NAMALWA (cell line): ENCODE results near the gene NGLY1.

ENCODE experiments used
- DNase-seq: peaks from one replicate; pipeline ENCODE4 v3.0.0-alpha.2; 2015; ENCODE audit warnings: low spot score

The NGLY1 gene

GRCh38 chr3:25708036-25708435, 75.2 kb downstream of the NGLY1 start:
- DNase-seq = no peak

- no peak for DNase-seq
Observed at GRCh38 chr3:25707268-25707926, 75.8 kb downstream of the NGLY1 start.

- DNase-seq = no peak
Observed at GRCh38 chr3:25706213-25706612, 77.0 kb downstream of the NGLY1 start.

DNA sequence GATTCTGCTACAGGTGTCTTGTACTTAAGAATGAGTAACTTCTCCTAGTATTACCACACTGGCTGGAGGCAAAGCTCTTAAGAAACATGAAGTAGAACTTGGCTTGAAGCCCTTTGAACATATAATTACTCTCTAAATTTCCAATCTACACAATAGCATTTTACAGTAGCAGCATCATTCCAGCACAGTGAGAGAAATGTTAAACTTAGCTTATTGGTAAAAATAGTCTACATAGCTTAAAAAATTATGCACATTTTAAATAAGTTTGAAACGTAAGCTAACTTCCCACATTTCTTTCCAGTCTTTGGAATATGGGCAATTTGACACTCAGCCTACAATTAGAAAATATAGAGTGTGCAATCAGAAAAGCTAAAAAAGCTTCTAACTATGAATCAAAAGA, 85.7 kb downstream of the NGLY1 start:
- DNase-seq = no peak

DNA sequence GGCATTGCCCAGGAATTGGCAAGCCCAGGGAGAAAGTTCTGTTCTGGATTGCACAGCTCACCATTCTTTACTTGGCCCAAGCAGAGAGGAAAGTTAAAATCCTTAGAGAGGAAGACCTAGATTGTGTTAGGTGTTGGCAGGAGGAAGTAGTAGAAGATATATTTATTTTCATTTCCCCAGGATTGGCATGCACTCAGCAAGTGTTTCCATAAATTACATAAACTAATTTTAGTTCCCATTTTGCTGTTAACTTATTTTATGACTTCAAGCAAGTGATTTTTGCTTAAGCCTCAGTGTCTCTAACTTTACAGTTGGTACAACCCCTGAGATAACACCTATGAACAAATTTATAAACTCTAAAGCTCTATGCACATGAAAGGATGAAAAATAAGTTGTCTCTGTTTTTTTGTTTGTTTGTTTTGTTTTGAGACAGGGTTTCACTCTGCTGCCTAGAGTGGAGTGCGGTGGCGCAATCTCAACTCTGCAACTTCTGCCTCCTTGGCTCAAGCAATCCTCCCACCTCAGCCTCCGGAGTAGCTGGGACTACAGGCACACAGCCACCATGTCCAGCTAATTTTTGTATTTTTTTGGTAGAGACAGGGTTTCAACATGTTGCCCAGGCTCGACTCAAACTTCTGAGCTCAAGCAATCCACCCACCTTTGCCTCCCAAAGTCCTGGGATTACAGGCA, 87.4 kb downstream of the NGLY1 start:
- no peak for DNase-seq

DNA sequence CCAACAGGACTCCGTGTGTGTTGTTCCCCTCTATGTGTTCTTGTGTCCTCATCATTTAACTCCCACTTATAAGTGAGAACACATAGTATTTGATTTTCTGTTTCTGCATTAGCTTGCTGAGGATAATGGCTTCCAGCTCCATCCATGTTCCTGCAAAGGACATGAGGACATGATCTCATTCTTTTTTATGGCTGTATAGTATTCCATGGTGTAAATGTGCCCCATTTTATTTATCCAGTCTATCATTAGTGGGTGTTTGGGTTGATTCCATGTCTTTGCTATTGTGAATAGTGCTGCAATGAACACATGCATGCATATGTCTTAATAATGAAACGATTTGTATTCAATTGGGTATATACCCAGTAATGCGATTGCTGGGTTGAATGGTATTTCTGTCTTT, 90.0 kb downstream of the NGLY1 start:
- DNase-seq = no peak

DNA sequence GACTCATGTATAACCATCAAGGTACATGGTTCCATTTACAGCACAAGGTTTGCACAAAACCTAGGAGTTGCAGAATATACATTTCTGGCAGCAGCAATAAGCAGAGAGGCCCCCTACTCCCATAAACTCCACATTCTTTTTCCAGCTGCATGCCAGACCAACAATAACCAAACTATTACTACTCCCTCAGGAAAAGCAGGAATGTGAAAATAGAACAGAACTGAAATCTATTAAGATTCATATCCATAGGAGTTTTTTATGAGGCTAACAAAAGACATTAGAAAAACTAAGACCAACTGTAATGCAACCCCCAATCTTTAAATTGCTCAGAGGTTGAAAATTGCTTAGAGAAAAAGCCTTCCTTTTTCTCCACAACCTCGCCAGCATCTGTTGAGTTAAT, 90.9 kb downstream of the NGLY1 start:
- DNase-seq = no peak

DNA sequence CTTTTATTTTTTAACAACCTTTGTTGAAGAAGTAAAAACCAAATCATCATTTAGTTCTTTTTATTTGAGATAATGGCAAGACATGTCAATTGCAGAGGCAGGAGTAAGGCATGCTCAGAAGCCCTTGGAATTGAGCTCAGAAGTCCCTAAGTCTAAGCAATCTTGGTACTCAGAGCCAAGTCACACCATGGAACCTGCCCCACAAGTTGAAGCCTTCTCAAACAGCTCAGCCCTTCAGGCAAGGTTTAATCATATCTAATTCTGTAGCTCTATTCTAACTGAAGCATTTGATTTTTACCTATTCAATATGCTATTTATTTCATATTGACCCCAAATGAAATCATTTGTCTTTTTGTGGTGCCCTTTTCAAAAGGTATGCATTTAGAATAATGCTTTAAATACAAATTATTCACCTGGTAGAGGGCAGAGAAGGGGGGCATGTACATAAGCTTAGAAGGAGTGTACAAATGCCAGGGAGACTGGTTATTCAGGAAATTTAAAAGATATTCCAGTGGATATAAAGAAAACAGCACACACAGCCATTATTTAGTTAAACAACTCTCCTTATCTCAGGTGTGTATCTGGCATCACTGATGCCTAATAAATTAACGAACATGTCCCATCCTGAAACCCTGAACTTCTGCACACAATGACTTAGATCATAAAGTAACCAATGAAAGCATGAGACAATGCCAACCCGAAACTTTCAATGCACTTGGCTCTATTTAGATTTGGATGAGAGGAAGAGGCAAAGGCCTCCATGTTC, 92.3 kb downstream of the NGLY1 start:
- no peak for DNase-seq

- DNase-seq = no peak
Observed at GRCh38 chr3:25689226-25689625, 94.0 kb downstream of the NGLY1 start.

DNA sequence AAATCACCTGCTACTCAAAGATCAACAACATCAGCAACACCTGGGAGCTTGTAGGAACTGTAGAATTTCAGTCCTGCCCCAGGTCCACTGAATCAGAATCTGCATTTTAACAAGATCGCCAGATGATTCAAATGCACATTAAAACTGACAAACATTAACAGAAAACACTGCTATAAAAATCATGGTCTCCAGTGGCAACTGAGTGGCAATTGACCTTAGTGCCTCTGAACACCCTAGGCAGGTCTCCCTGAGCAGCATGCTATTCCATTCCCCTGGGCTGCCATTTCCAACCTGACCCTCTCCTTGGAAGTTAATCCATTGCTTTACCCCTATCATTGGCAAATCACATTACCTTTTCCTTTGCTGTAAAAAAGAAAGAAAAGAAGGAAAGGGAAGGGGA, 95.5 kb downstream of the NGLY1 start:
- DNase-seq = no peak

- no peak for DNase-seq
Observed at GRCh38 chr3:25686766-25687165, 96.5 kb downstream of the NGLY1 start.

DNA sequence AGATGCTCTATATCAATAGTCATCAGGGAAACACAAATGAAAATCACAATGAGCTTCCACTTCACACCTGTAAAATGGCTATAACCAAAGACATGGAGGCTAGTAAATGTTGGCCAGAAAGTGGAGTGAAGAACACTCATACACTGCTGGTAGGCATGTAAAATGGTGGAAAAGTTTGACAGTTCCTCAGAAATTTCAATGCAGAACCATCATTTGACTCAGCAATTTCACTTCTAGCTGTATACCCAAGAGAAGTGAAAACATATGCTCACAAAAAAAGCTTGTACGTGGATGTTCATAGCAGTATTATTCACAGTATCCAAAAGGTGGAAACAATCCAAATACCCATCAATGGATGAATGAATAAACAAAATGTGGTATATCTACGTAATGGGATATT, 99.4 kb downstream of the NGLY1 start:
- no peak for DNase-seq

DNA sequence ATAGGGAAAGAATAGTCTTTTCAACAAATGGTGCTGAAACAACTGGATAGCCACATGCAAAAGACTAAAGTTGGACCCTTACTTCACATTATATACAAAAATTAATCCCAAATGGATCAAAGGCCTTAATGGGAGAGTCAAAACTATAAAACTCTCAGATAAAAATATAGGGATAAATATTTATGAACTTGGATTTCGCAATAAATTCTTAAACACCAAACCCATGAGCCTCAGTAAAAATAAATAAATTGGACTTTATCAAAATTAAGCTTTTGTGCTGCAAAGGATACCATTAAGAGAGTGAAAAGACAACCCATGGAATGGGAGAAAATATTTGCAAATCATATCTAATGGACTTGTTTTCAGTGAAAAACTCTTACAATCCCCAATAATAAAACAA, 99.8 kb downstream of the NGLY1 start:
- no peak for DNase-seq

DNA sequence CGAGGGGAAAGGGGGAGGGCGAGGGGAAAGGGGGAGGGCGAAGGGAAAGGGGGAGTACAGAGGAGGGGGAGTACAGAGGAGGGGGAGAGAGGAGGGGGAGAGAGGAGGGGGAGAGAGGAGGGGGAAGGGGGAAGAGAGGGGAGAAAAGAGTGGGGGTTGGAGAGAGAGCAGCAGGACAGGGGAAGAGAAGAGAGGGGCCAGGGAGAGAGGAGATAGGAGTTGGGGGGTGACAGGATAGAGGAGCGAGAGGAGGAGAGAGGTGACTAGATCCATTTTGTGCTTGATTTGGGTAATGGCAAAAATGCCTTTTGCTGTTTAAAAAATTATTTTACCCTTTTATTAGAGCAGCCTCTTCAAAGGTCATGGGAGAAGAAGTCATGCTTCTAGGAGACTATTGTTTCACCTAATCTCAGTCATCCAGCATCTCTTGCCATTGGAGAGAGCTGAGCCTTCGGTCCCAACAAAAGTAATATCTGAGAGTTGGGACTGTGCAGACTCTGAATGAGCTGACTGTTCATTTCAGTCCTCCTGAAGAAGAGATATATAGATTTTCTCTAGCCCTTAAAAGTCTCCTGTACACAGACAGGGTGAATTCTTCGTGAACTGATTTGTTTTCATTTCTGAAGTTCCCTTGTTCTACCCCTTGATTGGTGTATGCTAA, 103.5 kb downstream of the NGLY1 start:
- no peak for DNase-seq

DNA sequence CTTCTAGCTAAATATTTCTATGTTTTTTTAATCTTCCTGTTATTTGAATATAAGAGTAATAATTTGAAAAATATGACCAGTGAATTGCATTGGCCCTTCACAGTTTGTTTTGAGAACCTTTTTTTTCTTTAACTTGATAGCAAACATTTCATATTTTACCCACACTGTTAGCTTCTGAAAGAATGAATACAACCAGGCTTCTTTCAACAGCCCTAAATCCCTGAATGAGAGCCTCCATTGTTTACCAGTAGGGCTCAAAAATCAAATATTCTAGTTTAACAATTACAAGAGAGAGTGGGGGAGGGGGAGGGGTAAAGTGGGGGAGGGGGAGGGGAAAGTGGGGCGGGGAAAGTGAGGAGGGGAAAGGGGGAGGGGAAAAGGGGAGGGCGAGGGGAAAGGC, 104.1 kb downstream of the NGLY1 start:
- DNase-seq = no peak

DNA sequence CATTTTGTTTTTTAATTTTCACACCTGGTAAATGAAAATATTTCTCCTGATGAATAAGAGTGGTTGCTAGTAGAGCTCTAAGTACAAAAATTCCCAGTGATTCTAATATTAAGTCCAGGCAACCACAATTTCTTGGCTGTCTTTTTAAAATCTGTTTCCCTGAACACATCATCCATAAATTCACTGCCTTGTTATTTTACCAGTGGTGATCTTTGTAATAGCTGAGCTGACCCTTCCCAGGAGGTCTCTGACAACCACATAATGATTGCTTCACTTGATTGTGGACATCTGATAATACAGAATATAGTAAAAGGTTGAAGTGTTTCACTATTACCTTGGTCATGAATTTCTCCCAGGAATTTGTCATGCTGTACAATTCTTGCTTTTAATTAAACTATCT, 104.7 kb downstream of the NGLY1 start:
- DNase-seq = no peak

DNA sequence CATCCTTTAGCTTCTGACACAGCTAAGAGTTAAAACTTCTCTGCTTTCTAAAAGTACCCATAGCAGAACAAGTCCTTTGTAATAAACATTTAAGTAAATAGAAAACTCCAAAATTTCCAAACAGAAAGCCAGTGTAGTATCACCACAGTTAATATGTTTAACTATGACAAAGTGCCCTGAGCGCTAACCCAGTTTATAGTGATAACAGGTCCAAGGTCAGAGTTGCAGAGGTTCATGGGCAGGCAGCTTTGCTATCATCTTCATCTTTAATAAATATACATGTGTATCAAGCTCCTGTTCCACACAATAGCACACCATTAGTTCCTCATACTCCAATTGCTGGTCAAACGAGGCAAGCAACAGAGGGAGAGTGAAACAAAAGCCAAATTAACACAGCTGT, 106.1 kb downstream of the NGLY1 start:
- no peak for DNase-seq

DNA sequence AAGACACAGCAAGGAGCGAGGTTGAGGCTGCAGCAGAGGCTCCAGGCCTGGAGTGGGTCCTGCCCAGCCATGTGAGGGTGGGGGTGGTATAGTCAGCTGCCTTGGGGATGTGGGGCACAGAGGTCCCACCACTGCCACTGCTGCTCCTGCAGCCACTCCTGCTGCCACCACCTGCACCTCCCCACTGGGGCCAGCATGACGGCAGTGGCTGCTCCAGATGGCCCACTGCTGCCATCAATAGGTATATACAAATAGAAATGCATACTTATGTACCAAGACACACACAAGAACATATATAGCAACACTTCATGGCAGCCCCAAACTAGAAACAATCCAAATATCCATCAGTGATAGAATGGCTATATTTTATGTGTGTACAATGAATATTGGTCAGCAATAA, 108.6 kb downstream of the NGLY1 start:
- no peak for DNase-seq

DNA sequence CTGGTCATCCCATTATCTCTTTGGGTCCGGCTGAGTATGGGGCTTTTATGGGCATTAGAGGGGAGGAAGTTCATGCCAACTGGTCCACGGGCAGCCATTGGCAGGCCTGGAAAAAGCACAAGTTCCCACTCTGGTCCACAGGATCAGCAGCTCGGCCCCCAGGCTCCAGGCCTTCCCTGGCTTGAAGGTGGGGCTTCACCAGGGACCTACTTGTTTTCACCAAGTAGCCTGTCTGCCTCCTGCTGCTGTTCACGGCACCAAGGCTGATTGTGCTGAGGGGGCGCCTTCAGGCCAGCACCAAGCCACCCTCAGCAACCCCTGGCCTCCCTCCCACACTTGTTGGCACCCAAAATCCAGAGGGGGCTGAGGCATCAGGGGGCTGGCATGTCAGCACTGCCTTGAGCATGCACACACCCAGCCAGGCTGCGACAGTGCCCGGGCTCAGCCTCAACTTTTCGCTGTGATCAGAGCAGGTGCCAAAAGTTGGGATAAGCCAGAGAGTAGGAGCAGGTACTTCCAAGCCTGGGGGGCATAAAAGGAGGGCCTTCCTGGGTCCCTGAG, 109.4 kb downstream of the NGLY1 start:
- no peak for DNase-seq
